RKO (cell line): ENCODE results near the gene GUCY1A1.

Source experiments
- DNase-seq: peaks from one replicate; pipeline ENCODE4 v3.0.0-alpha.2; 2016; ENCODE audit warnings: low spot score

GUCY1A1 gene

GRCh38 chr4:155658681-155659064 is 8.0 kb upstream of the GUCY1A1 start:
- DNase-seq: no peak

GRCh38 chr4:155659176-155659575 is 7.5 kb upstream of the GUCY1A1 start:
- DNase-seq: no peak

GRCh38 chr4:155660436-155660835 is 6.2 kb upstream of the GUCY1A1 start:
- DNase-seq: no peak

GRCh38 chr4:155665054-155665453 is 1.6 kb upstream of the GUCY1A1 start:
- no peak for DNase-seq

- DNase-seq: no peak
Measured at GRCh38 chr4:155667222-155667567, 547 bp downstream of the GUCY1A1 start.

- DNase-seq: no peak
Measured at GRCh38 chr4:155667568-155668511, 1.2 kb downstream of the GUCY1A1 start.

- no peak for DNase-seq
Measured at GRCh38 chr4:155668707-155669220, 2.1 kb downstream of the GUCY1A1 start.

GRCh38 chr4:155672342-155672741 is 5.7 kb downstream of the GUCY1A1 start:
- no peak for DNase-seq

GRCh38 chr4:155673453-155673979 is 6.9 kb downstream of the GUCY1A1 start:
- DNase-seq: no peak

- no peak for DNase-seq
Measured at GRCh38 chr4:155674669-155675071, 8.0 kb downstream of the GUCY1A1 start.

- DNase-seq: no peak
Measured at GRCh38 chr4:155675709-155676429, 9.2 kb downstream of the GUCY1A1 start.

GRCh38 chr4:155676430-155676825 is 9.8 kb downstream of the GUCY1A1 start:
- no peak for DNase-seq

GRCh38 chr4:155678011-155678410 is 11.4 kb downstream of the GUCY1A1 start:
- no peak for DNase-seq

- no peak for DNase-seq
Measured at GRCh38 chr4:155679343-155679742, 12.7 kb downstream of the GUCY1A1 start.

- no peak for DNase-seq
Measured at GRCh38 chr4:155681886-155682285, 15.2 kb downstream of the GUCY1A1 start.

GRCh38 chr4:155684423-155684822 is 17.8 kb downstream of the GUCY1A1 start:
- DNase-seq: no peak

- no peak for DNase-seq
Measured at GRCh38 chr4:155684892-155685541, 18.4 kb downstream of the GUCY1A1 start.

- DNase-seq: no peak
Measured at GRCh38 chr4:155687380-155687982, 20.8 kb downstream of the GUCY1A1 start.

GRCh38 chr4:155688211-155688610 is 21.6 kb downstream of the GUCY1A1 start:
- DNase-seq: no peak

GRCh38 chr4:155688860-155689259 is 22.2 kb downstream of the GUCY1A1 start:
- no peak for DNase-seq

- DNase-seq: no peak
Measured at GRCh38 chr4:155690044-155690837, 23.6 kb downstream of the GUCY1A1 start.
